Heart left ventricle (tissue), 13 donors: ENCODE data around the gene NDUFA6.

ENCODE experiments used
- CTCF ChIP-seq, 12 donors: fragments of 200-600 bp; sonication (generic) in 4 of 12; IDR thresholded peaks; one replicate each; pipeline versions ENCODE4 v1.5.0 to v1.8.0; 2018 to 2022; ENCODE audit warnings: antibody characterized with exemption in 12 of 12, mild to moderate bottlenecking in 5 of 12
- POLR2A ChIP-seq, 2 donors: fragments of 450-650 bp; IDR thresholded peaks; one replicate each; pipeline ENCODE4 v1.6.1; 2017; ENCODE audit warnings: antibody characterized with exemption in 2 of 2, mild to moderate bottlenecking in 2 of 2, moderate library complexity in 2 of 2
- donor health status: ischemic (EF 13 %, LVEDD 7.1; RV severe dilation, severe dysfunction).
- donor health status: DM: no; HTN: yes; CAD: no.
- donor health status: DM: no; HTN: no; CAD: no.
- donor health status: ischemic (EF 25% LVEDD 6.9; RV normal size, moderate dysfunction).
- donor health status: ischemic (EF 25% LVEDD 5.7; RV mildly dilated, moderate dysfunction).
- donor health status: ischemic (EF 35%, LVEDD 5.7; RV mildly dilated, moderate dysfunction).
- donor health status: nonischemic (EF 11% LVEDD 7.7; RV severe dilation, severe dysfunction).
- donor health status: DM: yes; HTN: yes; CAD: no.
- donor health status: PGD.
- donor health status: ischemic (EF 29% LVEDD 5.4; RV normal size, mild dysfunction).
- donor health status: nonischemic (EF 23%, LVEDD 6.1; RV moderate dilation, normal function).

DNA sequence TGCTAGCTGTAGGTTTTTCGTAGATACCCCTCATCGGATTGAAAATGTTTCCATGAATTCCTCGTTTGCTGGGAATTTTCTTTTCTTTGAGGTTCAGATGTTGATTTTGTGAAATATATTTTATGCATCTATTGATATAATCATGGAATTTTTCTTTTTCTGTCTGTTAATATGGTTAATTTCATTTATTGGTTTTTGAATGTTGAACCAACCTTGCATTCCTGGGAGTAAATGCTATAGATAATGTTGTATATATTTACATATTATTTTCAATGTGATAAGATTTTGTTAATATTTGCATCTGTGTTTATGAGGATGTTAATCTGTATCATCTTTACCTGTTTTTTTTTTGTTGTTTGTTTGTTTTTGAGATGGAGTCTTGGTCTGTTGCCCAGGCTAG is 10.6 kb upstream of the NDUFA6 start:
- TF ChIP-seq POLR2A (IDR thresholded peaks at IDR 0.05) (no peak), CTCF (IDR thresholded peaks at IDR 0.05) (no peak)
